Esophagus muscularis mucosa (tissue), 3 donors: ENCODE results near the gene SSX2.
"Not testable (repeated sequence)": the region's sequence is repeated elsewhere in the genome, so short reads cannot be mapped to it uniquely, and the experiment has no call there.

ENCODE experiments used
- POLR2A ChIP-seq: fragments of 450-650 bp; IDR thresholded peaks from one replicate; pipeline ENCODE4 v1.6.1; 2017; ENCODE audit warnings: antibody characterized with exemption, moderate library complexity, mild to moderate bottlenecking, low read depth
- POLR2AphosphoS5 ChIP-seq, 2 donors: sonication (generic); formaldehyde crosslinking; IDR thresholded peaks; one replicate each; pipeline ENCODE4 v1.6.1; 2017; ENCODE audit warnings: antibody characterized with exemption in 2 of 2
- TF ChIP-seq, protein P1 (sequence below), 3 experiments: fragments of 200-600 bp in 2 of 3; fragments of 450-650 bp in 1 of 3; sonication (generic) in 2 of 3; IDR thresholded peaks; one replicate each; pipeline ENCODE4 v1.5.1; 2017 to 2019; ENCODE audit warnings: antibody characterized with exemption in 3 of 3, mild to moderate bottlenecking in 2 of 3, moderate library complexity in 1 of 3

DNA sequence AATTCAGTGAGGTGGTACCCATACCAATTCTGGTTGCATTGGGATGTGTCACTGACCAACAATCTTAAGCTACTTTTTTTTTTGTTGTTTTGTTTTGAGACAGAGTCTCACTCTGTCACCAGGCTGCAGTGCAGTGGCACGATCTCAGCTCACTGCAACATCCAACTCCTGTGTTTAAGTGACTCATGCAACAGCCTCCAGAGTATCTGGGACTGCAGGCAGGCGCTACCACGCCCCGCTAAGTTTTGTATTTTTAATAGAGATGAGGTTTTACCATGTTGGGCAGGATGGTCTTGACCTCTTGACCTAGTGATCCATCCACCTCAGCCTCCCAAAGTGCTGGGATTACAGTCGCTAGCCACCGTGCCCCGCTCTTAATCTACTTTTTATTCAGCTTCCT is 58.0 kb downstream of the SSX2 start:
- TF ChIP-seq, protein P1, sequence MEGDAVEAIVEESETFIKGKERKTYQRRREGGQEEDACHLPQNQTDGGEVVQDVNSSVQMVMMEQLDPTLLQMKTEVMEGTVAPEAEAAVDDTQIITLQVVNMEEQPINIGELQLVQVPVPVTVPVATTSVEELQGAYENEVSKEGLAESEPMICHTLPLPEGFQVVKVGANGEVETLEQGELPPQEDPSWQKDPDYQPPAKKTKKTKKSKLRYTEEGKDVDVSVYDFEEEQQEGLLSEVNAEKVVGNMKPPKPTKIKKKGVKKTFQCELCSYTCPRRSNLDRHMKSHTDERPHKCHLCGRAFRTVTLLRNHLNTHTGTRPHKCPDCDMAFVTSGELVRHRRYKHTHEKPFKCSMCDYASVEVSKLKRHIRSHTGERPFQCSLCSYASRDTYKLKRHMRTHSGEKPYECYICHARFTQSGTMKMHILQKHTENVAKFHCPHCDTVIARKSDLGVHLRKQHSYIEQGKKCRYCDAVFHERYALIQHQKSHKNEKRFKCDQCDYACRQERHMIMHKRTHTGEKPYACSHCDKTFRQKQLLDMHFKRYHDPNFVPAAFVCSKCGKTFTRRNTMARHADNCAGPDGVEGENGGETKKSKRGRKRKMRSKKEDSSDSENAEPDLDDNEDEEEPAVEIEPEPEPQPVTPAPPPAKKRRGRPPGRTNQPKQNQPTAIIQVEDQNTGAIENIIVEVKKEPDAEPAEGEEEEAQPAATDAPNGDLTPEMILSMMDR (IDR thresholded peaks at IDR 0.05): not testable (repeated sequence)
- not testable (repeated sequence) for TF ChIP-seq POLR2A; POLR2AphosphoS5 (IDR thresholded peaks at IDR 0.05)
